Limb (tissue), 2 donors: ENCODE measurements around the gene STX8.

Experiments
- DNase-seq, 2 donors: peaks; one replicate each; pipeline ENCODE4 v3.0.0-alpha.2; 2016; ENCODE audit errors: extremely low spot score in 2 of 2

The STX8 gene

DNA sequence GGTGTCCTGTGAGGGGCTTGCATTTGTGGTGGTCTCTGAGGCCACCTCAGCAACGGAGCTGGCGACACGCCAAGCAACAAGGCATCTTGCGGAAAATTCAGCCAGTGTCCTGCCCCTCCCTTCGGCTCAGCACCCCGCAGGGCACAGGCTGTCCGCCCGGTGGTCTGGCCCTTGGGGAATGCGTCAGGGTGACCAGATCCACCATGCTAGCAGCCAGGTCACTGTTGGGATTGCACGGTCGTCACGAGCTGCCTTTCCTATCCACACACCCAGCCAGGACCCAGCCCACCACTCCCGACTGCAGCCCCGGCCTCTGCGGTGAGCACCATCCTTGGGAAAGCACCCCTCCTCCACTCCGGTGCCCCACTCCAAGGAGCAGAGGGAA lies 333.1 kb downstream of the STX8 start:
- DNase-seq: no peak

DNA sequence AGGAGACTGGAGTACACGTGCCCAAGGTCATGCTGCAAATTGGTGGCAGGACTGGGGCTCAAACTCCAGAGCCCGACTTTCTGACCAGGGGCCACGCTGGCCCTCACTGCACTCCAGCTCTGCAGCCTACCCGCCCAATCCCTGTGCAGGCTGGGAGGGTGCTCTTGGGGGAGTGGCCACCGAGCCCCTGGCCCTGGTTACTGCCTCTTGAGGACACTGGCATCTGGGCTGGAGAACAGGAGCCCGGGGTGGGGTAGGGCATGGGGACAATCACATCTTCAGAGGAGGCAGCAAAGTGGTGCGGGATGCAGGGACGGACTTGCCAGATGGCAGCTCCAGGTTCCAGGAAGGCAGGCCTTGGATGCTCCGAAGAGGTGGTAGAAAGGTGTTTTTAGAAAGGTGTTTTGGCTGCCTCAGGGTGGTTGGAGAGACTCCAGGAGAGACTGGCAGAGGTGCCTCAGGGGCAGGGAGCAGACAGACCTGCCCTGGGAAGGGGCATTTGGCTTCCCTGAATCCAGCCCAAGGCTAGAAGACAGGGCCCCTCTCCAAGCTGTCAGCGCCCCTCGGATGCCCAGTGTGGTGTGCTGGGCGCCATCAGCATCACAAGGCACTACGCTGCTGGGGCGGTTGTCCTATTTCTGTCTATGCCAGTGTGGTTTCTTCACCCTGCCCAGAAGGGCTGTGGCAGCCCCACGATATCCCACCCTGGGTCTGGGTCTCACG lies 333.7 kb downstream of the STX8 start:
- no peak for DNase-seq

DNA sequence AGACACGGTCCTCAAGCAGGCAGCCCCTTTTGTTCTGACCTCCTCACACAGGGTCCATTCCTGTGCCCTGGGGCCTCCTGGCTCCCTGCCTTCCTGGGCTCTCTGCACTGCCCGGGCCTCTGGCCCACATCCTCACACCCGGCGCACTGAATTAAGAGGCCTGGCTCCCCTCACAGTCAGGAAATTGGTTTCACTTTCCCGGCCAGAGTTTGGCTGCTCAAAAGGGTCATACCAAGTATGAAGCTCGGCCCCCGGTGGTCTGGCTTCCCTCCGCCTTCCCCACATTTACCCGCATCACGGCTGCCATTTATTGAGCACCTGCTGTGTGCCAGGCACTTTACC lies 334.3 kb downstream of the STX8 start:
- peak; percentile 74 for DNase-seq

DNA sequence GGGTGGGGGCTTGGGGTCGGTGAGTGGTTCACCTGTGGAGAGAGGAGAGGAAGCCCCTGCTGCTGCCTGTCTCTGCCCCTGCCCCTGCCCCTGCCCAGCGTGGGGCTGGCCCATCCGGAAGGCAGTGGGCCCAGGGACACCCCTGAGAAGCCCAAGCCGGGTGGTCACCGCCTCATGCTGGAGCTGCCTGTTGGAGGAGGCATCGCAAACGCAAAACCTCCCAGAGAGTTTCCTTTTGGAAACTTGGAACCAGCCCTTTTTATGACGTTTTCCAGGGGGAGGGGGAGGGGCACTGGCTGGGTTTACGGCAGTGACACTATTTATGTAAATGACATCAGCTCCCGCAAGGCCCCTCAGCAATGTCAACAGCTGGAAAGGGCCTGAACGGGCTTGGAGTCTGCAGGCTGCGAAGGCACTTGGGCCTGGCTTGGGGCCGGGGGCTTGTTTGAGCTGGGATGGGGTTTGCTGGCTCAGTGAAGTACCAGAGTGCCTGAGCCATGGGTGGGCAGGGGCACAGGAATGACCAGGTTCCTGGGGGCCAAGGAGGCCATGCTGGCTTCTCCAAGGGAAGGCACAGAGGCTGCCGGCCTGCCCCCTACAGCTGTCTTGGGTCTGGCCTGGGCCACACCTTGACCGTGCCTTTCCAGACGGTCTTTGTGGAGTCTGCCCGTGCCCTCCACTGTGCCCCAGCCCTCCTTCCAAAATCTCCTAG lies 334.8 kb downstream of the STX8 start:
- peak; percentile 86 to 90 for DNase-seq

DNA sequence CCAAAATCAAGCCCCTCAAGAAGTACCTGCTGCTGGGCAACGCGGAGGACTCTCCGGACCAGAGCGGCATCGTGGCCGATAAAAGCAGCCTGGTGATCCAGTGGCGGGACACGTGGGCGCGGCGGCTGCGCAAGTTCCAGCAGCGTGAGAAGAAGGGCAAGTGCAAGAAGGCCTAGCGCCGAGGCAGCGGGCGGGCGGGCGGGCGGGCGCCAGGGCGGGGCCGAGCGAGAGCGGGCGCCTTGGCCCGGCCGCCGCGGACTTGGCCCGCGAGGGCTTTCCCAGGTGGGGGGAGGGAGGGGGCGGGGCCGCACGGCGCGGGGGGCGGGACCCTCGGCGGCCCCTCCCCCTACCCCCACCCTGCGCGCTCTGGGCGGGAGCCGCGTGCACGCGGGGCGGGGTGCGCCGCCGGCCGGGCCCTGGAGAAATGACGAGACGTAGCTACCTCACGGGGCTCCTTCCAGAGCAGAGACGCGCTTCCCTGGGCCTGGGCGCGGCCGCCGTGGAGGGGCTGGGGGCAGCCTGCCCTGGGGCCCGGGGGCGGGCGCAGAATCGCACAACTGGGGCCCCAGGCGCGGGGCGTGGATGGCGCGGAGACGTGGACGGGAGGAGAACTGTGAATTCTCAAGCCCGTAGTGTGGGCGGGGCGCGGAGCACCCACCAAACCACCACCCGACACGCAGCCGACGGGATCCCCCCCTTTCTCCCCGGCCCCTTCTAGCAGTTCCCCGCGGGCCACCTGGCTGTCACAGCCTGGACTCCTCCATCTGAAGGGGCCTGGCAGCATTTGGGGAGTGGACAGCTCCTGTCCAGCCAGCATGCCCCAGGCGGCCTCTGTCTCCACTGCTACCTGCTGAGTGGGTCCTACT lies 335.6 kb downstream of the STX8 start:
- peak; percentile 74 to 87 for DNase-seq

DNA sequence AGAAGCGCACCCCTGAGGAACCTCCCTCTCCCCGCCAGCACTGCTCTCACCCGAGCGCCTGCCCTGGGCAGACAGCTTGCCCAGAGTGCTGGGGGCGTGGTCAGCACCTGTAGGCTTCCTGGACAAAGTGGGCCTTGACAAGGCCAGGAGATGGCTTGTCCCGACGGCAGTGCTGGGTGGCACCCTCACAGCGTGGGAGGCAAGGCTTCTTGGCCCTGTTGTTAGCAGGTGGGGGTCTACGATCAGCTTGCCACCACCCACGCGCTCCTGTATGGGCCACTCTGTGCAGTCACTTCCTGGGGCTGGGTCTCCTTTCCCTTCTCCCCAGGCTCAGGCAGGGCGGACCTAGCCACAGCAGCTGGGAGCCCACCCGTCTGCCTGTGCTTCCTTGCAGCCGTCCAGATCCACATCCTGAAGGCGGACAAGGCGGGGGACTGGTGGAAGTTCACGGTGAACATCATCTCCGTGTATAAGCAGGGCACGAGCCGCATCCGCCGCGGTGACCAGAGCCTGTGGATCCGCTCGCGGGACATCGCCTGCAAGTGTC lies 336.3 kb downstream of the STX8 start:
- peak in 1 of 2 donors; percentile 65 for DNase-seq

DNA sequence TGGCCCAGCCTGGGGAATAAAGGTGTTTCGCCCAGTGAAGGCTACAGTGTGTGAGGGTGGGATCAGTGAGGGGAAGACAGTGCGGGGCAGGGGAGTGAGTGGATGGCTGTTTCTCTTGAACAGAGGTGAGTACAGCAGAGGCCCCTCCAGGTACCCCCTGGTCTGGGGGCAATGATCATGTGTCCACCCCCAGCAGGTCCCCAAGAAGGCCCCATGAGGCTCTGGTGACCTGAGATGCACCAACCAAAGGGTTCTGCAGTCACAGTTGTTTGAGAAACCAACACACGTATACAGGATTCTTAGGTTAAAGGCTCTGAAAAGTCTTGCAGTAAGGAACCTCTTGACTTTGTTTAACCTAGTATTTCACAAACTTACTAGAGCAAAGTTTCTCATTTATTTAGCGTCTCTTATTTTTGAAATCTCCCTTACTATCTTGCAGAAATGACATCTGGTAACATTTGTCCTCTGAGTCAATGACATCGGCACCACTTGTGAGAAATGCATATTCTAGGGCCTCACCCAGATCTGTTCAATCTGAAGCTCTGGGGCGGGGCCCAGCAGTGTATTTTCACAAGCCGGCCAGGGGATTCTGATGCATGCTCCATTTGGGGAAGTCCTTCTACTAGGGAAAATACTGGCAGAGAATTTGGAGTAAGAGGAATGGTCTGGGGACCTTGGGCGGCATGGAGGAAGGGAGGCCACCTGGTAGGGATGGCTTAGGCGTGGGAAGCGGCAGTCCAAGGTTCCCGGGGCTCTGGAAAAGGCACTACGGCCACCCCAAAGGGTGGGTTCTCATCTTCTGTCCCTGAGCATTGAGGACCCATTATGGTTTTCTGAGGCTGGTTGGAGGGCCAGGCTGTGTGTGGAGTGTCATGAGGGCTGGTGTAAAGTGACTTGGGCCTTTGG lies 337.0 kb downstream of the STX8 start:
- no peak for DNase-seq

DNA sequence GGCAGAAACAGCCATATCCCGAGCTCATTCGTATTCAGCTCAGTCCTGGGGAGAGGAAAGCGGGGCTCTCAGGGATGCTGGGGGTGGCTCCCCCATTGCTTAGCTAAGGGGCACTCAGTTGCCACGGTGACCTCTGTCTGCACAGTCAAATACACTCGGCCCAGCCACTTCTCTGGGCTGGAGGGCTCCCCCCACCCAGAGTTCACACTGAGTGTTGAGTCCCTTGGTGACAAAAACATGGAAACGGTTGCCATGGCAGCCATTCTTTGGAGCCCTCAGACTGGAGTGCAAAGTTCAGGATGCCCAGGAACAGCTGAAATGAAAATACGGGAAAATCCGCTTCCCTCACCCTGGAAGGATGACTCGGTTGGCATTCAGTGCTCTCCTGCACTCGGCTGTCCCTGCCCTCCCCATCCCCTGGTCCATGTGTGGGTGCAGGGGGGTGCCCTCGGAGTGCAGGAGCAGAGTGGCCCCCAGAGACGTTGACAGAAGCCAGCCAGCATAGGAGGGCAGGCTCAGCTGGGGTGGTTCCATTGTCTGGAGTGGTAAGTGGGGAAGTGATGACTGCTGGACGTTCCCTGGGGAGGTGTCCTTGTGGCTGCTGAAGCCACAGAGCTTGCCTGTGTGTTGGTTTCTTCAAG lies 337.8 kb downstream of the STX8 start:
- DNase-seq: no peak

DNA sequence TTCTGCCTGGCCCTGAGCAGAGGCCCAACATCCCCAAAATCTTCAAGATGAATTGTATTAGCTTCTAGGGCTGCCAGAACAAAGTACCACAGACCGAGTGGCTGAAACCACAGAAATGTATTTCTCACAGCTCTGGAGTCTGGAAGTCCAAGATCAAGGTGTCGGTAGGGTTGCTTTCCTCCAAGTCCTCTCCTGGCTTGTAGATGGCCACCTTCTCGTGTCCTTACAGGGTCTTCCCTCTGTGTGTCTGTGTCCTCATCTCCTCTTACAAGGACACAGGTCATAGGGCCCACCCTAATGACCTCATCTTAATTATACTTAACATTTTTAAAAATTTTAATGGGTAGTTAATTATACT lies 338.6 kb downstream of the STX8 start:
- no peak for DNase-seq

DNA sequence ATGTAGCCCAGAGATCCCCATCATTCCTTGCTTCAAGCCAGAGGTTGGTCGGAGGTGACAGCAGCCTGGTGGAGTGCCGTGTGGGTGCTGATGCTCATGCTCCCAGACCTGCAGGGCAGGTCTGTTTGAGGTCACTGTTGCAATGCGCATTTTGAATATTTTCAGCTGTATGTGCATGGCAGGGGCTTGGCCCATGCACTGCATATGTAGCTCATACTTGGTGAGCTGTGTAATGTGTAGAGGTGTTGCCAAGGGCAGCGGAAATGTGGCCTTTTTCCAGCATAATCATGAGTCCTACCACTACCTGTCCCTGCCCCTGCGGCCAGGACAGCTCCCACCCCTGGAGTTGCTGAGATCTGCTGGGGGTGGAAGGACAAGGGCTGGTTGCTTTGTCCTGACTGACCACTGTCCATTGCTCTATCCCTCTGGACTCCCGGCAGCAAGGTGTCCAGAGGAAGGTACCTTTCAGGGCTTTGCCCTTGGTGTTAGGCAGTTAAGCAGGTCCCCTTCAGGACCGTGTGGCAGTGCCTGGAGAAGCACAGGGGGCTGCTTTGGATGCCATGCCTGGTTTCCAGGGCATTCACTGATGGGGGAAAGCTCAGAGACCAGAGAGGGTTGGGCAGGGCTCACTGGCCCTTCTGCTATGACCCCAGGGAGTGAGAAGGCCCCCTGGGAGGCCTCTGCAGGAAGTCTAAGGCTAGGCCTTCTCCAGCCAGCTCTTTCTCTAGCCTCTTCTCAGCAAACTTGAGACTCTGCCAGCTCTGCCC lies 339.2 kb downstream of the STX8 start:
- no peak for DNase-seq

DNA sequence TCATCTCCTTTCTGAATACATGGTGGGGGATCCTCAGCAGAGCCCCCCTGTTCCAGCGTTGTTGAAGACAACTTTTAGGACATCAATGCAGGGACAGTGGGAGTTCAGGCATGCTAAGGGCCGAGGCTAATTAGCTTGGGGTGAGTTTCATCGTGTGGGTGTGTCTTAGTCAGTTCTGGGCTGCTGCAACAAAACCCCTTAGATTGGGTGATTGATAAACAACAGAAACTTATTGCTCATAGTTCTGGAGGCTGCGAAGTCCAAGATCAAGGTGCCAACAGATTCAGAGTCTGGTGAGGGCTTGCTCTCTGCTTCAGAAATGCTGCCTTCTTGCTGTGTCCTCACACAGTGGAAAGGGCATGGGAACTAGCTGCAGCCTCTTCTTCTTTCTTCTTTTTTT lies 340.3 kb downstream of the STX8 start:
- DNase-seq: no peak

DNA sequence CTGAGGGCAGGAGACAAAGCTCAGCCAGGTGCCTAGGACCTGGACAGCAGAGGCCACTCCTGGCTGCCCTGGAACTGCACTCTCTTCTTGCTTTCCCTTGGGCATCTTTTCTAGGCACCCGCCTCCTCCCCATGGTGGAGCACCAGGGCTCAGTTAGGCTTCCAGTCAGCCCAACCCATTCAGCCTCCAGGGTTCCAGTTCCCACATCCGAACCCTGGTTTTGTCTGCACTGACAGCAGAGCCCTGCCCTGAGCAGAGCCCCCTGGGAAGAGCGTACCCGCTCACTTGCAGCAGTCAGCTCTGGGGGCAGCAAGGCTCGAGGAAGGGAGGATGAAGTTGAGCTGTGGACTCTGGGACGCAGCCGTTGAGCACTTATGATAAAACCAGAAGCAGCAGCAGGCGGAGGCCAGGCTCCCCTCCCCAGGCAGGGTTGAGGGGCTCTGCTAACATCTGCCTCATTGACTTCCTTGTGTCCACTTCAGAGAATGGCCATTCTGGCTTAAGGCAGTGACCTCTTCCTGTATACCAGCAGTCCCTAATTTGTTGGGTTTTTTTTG lies 341.2 kb downstream of the STX8 start:
- DNase-seq: no peak

DNA sequence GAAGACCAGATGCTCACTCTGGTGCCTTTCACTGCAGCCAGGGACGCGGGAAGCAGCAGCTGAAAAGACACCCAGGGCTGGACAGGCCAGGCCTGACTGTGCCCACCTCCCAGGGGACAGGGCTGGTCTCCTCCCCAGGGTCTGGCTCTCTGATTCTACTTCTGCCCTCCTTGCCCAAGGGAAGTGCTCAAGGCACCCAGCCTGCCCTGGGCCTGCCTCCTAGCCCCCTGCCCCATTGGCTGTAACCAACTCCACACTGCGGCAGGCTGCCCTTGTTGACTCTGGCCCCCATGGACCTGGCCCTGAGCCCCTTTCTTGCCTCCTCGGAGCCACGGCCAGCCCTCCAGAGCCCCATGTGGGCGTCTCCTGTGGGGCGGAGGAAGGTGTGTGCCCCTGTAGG lies 341.9 kb downstream of the STX8 start:
- DNase-seq: no peak

DNA sequence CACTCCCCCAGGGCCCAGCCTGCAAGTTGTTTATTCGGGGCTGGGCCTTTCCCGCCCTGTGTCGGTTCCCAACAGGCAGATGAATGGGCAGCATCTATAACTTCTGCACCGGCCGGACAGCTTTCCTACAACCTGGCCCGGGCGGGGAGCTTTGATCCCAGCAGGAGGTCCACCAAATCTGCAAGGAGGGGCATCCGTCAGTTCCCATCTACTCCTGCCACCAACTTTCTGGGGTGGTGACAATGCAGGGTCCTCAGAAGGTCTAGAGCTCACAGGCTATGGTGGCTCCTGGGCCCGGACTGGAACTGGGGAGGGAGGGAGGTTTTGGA lies 342.4 kb downstream of the STX8 start:
- DNase-seq: no peak

DNA sequence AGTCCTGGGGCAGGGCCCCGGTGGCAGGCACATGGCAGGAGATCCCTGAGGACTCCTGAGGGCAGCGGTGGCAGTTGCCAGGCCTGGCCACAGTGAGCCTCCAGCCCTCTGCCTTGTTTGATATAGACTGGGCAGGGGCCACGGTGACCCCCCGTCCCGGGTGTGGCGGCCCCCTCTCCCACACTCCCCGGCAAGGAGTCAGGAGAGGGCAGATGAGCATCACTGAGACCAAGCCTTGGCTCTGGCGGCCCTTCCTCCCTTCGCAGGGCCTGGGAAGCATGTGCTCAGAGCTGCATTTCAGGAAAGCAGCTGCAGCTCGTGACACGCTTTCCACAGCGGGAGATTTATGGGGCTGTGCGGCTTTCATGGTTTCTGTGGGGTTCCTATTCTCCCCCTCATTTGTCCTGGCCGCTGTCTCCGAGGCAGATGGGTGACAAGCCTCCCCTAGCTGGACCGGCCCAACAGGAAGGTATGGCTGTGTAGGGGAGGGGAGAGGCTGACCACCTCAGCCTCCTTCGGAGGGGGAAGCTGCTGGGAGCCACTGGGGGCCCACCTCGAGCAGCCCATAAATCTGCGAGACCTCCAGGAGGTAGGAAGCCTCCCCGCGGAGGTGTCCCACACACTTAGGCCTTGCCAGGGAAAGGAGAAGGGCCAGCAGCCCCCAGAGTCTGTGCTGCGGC lies 342.9 kb downstream of the STX8 start:
- peak; percentile 58 to 82 for DNase-seq

DNA sequence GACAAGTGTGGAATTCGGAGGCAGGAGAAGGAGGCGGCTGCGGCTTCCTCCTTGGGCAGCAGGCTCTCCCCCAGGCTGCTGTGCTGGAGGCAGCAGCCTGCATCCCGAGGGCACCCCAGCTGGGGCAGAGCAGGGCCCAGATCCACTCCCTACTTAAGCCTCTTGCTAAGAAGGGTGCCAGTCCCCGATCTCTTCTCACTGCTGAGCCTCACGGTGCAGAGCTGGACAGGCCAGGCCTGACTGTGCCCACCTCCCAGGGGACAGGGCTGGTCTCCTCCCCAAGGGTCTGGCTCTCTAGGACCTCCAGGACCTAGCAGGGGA lies 343.5 kb downstream of the STX8 start:
- no peak for DNase-seq

DNA sequence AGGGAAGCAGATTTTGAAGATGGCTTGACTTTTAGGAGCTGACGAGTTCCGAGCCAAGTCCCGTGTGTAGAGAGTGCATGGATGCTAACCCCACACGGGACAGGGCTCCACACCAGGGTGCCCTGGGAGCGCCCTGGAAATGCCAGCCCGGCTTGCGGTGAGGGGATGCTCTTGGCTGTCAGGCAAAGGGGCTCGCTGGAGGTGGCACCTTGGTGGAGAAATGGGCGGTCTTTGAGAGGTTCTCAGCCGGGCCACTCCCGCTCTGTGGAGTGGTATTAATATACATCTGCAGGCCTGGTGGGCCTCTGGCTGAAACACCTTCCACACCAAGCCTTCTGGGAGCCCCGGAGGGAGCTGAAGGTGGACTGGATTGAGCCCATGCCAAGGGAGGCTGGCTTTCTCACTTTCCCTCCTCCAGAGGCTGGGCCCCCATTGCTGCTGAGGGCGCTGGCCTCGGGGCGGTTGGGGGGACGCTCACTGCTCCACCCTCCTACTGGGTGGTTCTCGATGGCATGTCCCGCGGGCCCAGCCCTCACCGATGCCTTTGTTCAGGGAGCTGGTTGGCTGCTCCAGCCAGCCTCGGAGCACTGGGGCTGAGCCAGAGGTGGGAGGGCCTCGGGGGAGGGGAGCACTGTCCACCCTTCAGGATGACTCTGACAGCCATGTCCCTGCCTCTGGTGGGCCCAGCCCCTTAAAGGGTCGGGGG lies 344.0 kb downstream of the STX8 start:
- DNase-seq: no peak

DNA sequence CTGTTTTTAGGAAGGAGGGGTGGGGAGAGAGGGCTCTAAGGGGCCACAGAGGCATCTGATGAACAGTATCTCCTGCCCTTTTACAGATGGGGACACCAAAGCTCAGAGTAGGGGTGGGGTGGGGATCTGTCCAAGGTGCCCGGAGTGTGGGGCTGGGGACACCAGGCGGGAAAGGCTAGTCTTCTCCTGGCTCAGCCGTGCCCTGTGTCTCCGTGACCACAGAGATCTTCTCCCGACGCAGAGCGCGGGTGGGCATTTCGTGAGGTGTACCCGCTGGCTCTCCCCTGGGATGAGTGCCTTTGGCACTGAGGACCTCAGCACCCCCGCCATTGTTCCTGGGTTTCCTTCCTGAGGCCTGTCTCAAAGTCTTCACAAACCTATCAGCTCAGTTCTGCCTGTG lies 344.8 kb downstream of the STX8 start:
- DNase-seq: no peak

DNA sequence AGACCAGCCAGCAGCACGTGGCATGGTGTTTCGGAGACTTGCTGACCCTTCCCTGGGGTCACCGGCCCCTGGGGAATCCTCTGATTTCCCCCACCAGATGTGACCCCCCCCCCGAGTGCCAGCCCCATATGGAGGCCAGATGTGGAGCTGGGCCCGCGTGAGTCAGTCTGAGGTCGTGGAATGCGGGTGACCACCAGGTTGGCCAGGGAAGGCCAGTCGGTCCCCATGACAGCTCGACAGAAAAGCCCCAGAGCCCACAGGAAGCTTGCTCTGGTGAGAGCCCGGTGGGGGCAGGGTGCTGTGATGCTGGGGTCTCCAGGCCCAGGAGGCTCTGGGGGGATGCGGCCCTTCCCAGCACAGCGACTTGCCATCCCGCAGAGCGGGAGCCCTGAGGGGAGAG lies 345.3 kb downstream of the STX8 start:
- DNase-seq: no peak
